ENCODE data around the gene MCF2L2. TPM values are rescaled to one million over a fixed set of nuclear protein-coding genes. Genes with fewer than 3 reads are reported as not detected.

Gene MCF2L2
- total and polyA plus RNA-seq, 2 donors (not counting 3 experiments of a cell fraction or from before 2014, with no cell fraction given) = 0.15 to 1.1 TPM

DNA sequence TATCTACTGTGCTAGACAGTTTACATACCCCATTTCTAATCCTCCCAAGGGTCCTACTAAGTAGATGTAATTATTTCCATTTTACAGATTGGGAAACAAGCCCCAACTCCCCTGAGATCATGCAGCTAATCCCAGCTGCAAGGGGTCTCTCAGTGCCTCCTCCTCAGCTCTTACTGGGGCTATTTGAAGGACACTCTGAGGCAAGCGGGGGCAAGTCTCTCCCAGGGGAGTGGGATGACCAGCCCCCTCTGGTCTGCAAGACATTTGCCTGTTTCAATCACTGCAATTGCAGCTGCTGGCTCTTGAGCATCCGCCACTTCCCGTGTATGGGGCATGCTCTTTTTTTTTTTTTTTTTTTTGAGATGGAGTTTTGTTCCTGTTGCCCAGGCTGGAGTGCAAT is 277.3 kb downstream of the MCF2L2 start:
- Histone ChIP-seq H3K9ac (replicated peaks; ENCODE audit: extremely low read depth, insufficient read depth, low read length) (no peak overlapping the region), H3K79me2 (ENCODE audit: control insufficient read depth, insufficient read depth, low read length) (no peaks in the 10 kb centered on the region), H3K9me1 (replicated peaks; ENCODE audit: control insufficient read depth, extremely low read depth, insufficient read depth, low read length) (no peaks in the 10 kb centered on the region), H3K9me3 (replicated peaks; ENCODE audit: control insufficient read depth, insufficient read depth, low read length) (no peaks in the 10 kb centered on the region), H4K20me1 (replicated peaks; ENCODE audit: control insufficient read depth, extremely low read depth, insufficient read depth, low read length) (no peaks in the 10 kb centered on the region), H3K4me3 (replicated peaks in 1 of 3; ENCODE audit: insufficient read depth in 1 of 3, low read depth in 1 of 3, low read length in 3 of 3) (no peak overlapping the region), H3K36me3 (ENCODE audit: control insufficient read depth in 2 of 2, extremely low read depth in 1 of 2, insufficient read depth in 2 of 2, low read length in 2 of 2) (no peaks in the 10 kb centered on the region), H2AFZ (ENCODE audit: low read depth, low read length) (no peak overlapping the region), H3K4me1 (ENCODE audit: control insufficient read depth, extremely low read depth, insufficient read depth, low read length) (no peaks in the 10 kb centered on the region), H3K4me2 (ENCODE audit: insufficient read depth, low read length) (no peak overlapping the region), H3K27me3 (ENCODE audit: control insufficient read depth in 2 of 2, insufficient read depth in 2 of 2, low read length in 2 of 2) (peaks cover 0 to 3% of the 10 kb centered on the region in 2 experiments), H3K27ac (ENCODE audit: insufficient read depth, low read depth, low read length) (no peak overlapping the region)
- FAIRE-seq (no peak), DNase-seq (ENCODE audit: low read depth, low spot score) (no peak)
- intact Hi-C loops (cut with micrococcal nuclease) = no loop called here
- TF ChIP-seq, protein P1, sequence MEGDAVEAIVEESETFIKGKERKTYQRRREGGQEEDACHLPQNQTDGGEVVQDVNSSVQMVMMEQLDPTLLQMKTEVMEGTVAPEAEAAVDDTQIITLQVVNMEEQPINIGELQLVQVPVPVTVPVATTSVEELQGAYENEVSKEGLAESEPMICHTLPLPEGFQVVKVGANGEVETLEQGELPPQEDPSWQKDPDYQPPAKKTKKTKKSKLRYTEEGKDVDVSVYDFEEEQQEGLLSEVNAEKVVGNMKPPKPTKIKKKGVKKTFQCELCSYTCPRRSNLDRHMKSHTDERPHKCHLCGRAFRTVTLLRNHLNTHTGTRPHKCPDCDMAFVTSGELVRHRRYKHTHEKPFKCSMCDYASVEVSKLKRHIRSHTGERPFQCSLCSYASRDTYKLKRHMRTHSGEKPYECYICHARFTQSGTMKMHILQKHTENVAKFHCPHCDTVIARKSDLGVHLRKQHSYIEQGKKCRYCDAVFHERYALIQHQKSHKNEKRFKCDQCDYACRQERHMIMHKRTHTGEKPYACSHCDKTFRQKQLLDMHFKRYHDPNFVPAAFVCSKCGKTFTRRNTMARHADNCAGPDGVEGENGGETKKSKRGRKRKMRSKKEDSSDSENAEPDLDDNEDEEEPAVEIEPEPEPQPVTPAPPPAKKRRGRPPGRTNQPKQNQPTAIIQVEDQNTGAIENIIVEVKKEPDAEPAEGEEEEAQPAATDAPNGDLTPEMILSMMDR (IDR thresholded peaks at IDR 0.05; ENCODE audit: extremely low read depth in 1 of 2, insufficient read depth in 1 of 2, low read depth in 1 of 2, low read length in 2 of 2) = no peak
- TF ChIP-seq, protein P2, sequence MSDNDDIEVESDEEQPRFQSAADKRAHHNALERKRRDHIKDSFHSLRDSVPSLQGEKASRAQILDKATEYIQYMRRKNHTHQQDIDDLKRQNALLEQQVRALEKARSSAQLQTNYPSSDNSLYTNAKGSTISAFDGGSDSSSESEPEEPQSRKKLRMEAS (IDR thresholded peaks at IDR 0.05; ENCODE audit: insufficient read depth, insufficient read length) = no peak
- no peak for TF ChIP-seq JUN (IDR thresholded peaks at IDR 0.05; ENCODE audit: borderline replicate concordance, insufficient read depth, insufficient read length, low read depth)
- TF ChIP-seq MYC (IDR thresholded peaks at IDR 0.05; ENCODE audit: low read depth, low read length) = no peak
- TF ChIP-seq EZH2 (IDR thresholded peaks at IDR 0.05; ENCODE audit: borderline replicate concordance, low read depth, low read length, severe bottlenecking) = no peak
- dilution Hi-C loops (cut with MboI; ENCODE audit: extremely low pct_ligation_motif_present, low sequenced_read_pairs) = no loop called here
- ChIA-PET POLR2A (no interaction called here), CTCF (interaction anchor here (0.7 to 1.4 kb wide), 2 partner anchors 9 to 28 kb away, joined by 3 read pairs; no protein-coding TSS in a partner anchor)
- no TSS peak for BruUV-seq (replicated peaks)
